ENCODE measurements around the gene TSPAN5.
"Not testable (repeated sequence)": the region's sequence is repeated elsewhere in the genome, so short reads cannot be mapped to it uniquely, and the experiment has no call there.

The TSPAN5 gene

DNA sequence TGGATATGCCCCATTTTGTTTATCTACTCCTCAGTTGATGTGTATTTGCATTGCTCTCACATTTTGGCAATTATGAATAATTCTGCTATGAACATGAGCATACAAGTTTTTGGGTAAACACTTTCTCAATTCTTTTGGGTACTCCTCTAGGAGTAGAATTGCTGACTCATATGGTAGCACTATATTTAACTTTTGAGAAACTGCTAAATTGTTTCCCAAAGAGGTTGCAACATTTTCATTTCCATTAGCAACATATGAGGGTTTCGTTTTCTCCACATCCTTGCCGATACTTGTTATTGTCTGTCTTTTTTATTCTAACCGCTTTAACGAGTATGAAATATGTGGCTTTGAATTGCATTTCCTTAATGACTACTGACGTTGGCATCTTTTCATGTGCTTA, 185.4 kb downstream of the TSPAN5 start:
- Histone ChIP-seq H3K9me3 (ENCODE audit: control insufficient read depth in 2 of 2, low read length in 2 of 2) (no peaks in the 10 kb centered on the region), H3K4me3 (ENCODE audit: low read length in 2 of 2) (no peak overlapping the region), H3K27ac (ENCODE audit: low read depth in 2 of 2, low read length in 2 of 2) (no peak overlapping the region), H3K9ac (ENCODE audit: low read depth in 1 of 2, low read length in 2 of 2) (no peak overlapping the region), H3K27me3 (ENCODE audit: control insufficient read depth in 2 of 2, insufficient read depth in 2 of 2, low read length in 2 of 2) (no peaks in the 10 kb centered on the region), H3K36me3 (ENCODE audit: control insufficient read depth in 2 of 2, insufficient read depth in 2 of 2, low read length in 2 of 2) (no peaks in the 10 kb centered on the region), H3K4me1 (ENCODE audit: control insufficient read depth in 2 of 2, insufficient read depth in 2 of 2, low read length in 2 of 2) (no peaks in the 10 kb centered on the region)

DNA sequence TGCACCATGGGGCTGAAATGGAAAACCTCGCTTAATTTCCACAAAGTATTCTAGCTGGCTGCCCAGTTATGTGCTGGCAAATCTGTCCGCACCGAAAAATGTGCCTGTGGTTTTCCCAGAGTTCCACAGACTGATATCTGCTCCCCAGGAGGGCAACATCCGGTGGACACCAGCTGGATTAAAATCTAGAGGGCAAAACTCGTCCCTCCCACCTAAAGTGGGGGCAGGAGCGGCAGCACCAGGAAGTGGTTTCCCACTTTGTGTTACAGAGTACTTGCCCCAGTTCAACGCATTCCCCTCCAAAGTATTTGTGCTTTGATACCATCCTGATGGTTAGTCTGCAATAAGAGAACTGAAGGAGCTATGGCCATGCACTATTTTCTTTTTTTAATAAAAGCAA, 187.6 kb downstream of the TSPAN5 start:
- no peaks in the 10 kb centered on the region for H3K27me3 ChIP-seq (ENCODE audit: control insufficient read depth in 2 of 2, insufficient read depth in 2 of 2, low read length in 2 of 2)
- H3K9ac ChIP-seq (ENCODE audit: low read depth in 1 of 2, low read length in 2 of 2): no peak overlapping the region
- no peaks in the 10 kb centered on the region for H3K9me3 ChIP-seq (ENCODE audit: control insufficient read depth in 2 of 2, low read length in 2 of 2)
- no peaks in the 10 kb centered on the region for H3K36me3 ChIP-seq (ENCODE audit: control insufficient read depth in 2 of 2, insufficient read depth in 2 of 2, low read length in 2 of 2)
- H3K27ac ChIP-seq (ENCODE audit: low read depth in 2 of 2, low read length in 2 of 2): no peak overlapping the region
- peaks cover 3 to 5% of the 10 kb centered on the region in 2 donors for H3K4me1 ChIP-seq (ENCODE audit: control insufficient read depth in 2 of 2, insufficient read depth in 2 of 2, low read length in 2 of 2)
- H3K4me3 ChIP-seq (ENCODE audit: low read length in 2 of 2): no peak overlapping the region

DNA sequence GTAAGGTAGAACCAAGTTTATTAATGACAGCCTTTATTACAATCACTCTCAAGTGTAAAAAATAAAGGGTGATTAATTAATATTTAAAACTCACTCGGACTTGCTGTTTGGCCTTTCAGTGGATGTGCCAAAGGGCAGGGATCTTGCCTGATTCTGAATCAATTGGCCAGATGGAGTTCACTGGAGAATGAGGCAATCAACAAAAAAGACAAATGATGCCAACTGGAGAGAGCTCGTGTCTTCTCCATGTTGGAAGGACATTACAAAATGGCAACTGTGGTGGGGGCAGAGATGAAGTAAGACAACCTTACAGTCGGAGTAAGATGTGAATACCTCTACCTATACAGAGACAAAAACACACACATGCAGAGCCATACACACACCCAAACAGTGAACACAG, 188.0 kb downstream of the TSPAN5 start:
- H3K27me3 ChIP-seq (ENCODE audit: control insufficient read depth in 2 of 2, insufficient read depth in 2 of 2, low read length in 2 of 2): no peaks in the 10 kb centered on the region
- H3K9ac ChIP-seq (ENCODE audit: low read depth in 1 of 2, low read length in 2 of 2): no peak overlapping the region
- H3K27ac ChIP-seq (ENCODE audit: low read depth in 2 of 2, low read length in 2 of 2): no peak overlapping the region
- H3K4me1 ChIP-seq (ENCODE audit: control insufficient read depth in 2 of 2, insufficient read depth in 2 of 2, low read length in 2 of 2): peaks cover 3 to 5% of the 10 kb centered on the region in 2 donors
- no peaks in the 10 kb centered on the region for H3K9me3 ChIP-seq (ENCODE audit: control insufficient read depth in 2 of 2, low read length in 2 of 2)
- H3K4me3 ChIP-seq (ENCODE audit: low read length in 2 of 2): no peak overlapping the region
- H3K36me3 ChIP-seq (ENCODE audit: control insufficient read depth in 2 of 2, insufficient read depth in 2 of 2, low read length in 2 of 2): no peaks in the 10 kb centered on the region

DNA sequence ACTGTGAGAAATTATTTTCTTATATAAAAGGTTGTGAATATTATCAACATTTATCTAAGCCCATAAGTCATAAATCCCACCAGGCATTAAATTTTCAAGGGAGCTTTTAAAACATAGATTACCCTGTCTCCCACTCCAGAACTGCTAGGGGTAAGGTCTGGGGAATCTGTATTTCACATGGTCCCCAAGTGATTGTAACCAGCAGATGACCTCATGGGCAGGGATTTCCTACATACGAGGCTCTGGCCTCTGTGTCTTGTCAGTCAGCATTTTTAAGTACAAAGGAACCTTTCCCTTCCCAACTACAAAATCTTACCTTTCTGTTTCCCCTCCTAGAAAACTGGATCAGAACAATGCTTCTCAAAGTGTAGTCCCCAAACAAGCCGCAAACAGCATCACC, 188.6 kb downstream of the TSPAN5 start:
- Histone ChIP-seq H3K9me3 (ENCODE audit: control insufficient read depth in 2 of 2, low read length in 2 of 2) (no peaks in the 10 kb centered on the region), H3K4me3 (ENCODE audit: low read length in 2 of 2) (no peak overlapping the region), H3K36me3 (ENCODE audit: control insufficient read depth in 2 of 2, insufficient read depth in 2 of 2, low read length in 2 of 2) (no peaks in the 10 kb centered on the region), H3K27ac (ENCODE audit: low read depth in 2 of 2, low read length in 2 of 2) (no peak overlapping the region), H3K27me3 (ENCODE audit: control insufficient read depth in 2 of 2, insufficient read depth in 2 of 2, low read length in 2 of 2) (no peaks in the 10 kb centered on the region), H3K9ac (ENCODE audit: low read depth in 1 of 2, low read length in 2 of 2) (no peak overlapping the region), H3K4me1 (ENCODE audit: control insufficient read depth in 2 of 2, insufficient read depth in 2 of 2, low read length in 2 of 2) (peaks cover 3 to 5% of the 10 kb centered on the region in 2 donors)

DNA sequence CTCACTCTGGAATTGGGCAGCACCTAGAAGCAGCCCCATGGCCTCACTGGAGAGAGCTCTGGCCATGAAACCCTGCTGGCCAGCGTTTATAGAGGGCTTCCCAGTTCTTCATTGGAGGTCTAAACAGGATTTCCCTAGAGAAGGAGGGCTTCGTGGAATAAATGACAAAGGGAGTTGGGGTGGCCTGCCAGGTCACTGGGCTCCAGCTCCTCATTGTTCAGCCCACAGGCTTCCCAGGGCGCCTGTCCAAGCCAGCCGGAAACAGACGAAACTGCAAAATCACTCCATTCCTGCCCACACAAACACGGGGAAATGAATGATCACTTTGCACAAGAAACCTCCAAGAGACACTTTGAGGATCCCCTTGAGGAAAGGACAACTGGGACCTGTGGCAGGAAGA, 189.7 kb downstream of the TSPAN5 start:
- no peaks in the 10 kb centered on the region for H3K9me3 ChIP-seq (ENCODE audit: control insufficient read depth in 2 of 2, low read length in 2 of 2)
- H3K4me1 ChIP-seq (ENCODE audit: control insufficient read depth in 2 of 2, insufficient read depth in 2 of 2, low read length in 2 of 2): peaks cover 3 to 5% of the 10 kb centered on the region in 2 donors
- no peak overlapping the region for H3K9ac ChIP-seq (ENCODE audit: low read depth in 1 of 2, low read length in 2 of 2)
- no peaks in the 10 kb centered on the region for H3K27me3 ChIP-seq (ENCODE audit: control insufficient read depth in 2 of 2, insufficient read depth in 2 of 2, low read length in 2 of 2)
- no peaks in the 10 kb centered on the region for H3K36me3 ChIP-seq (ENCODE audit: control insufficient read depth in 2 of 2, insufficient read depth in 2 of 2, low read length in 2 of 2)
- H3K4me3 ChIP-seq (ENCODE audit: low read length in 2 of 2): no peak overlapping the region
- no peak overlapping the region for H3K27ac ChIP-seq (ENCODE audit: low read depth in 2 of 2, low read length in 2 of 2)

DNA sequence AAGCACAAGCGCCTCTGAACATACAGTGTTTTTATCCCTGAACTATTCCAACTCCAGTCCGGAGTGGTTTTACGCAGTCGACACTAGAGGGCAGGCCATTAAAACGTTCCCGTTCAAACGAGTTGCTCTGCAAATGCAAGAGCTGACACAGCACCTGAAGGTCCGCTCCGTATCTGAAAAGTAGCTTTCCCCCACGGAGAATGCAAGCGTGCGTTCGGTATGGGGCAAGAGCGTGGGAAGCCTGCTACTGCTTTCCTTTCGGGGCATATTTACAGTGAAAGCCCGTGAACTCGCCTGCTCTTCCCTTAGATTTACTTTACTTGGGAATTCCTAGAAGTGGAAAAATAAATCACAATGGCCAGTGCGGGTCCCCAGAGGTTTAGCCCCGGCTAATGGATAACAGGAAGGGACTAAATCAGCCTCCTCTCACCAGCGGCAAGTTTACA, 190.8 kb downstream of the TSPAN5 start:
- H3K9ac ChIP-seq (ENCODE audit: low read depth in 1 of 2, low read length in 2 of 2): peak overlapping the region; percentile 36 to 44
- H3K4me1 ChIP-seq (ENCODE audit: control insufficient read depth in 2 of 2, insufficient read depth in 2 of 2, low read length in 2 of 2): peaks cover 3 to 5% of the 10 kb centered on the region in 2 donors
- H3K27ac ChIP-seq (ENCODE audit: low read depth in 2 of 2, low read length in 2 of 2): no peak overlapping the region
- no peaks in the 10 kb centered on the region for H3K27me3 ChIP-seq (ENCODE audit: control insufficient read depth in 2 of 2, insufficient read depth in 2 of 2, low read length in 2 of 2)
- H3K9me3 ChIP-seq (ENCODE audit: control insufficient read depth in 2 of 2, low read length in 2 of 2): no peaks in the 10 kb centered on the region
- peak overlapping the region; percentile 54 to 77 for H3K4me3 ChIP-seq (ENCODE audit: low read length in 2 of 2)
- H3K36me3 ChIP-seq (ENCODE audit: control insufficient read depth in 2 of 2, insufficient read depth in 2 of 2, low read length in 2 of 2): no peaks in the 10 kb centered on the region

DNA sequence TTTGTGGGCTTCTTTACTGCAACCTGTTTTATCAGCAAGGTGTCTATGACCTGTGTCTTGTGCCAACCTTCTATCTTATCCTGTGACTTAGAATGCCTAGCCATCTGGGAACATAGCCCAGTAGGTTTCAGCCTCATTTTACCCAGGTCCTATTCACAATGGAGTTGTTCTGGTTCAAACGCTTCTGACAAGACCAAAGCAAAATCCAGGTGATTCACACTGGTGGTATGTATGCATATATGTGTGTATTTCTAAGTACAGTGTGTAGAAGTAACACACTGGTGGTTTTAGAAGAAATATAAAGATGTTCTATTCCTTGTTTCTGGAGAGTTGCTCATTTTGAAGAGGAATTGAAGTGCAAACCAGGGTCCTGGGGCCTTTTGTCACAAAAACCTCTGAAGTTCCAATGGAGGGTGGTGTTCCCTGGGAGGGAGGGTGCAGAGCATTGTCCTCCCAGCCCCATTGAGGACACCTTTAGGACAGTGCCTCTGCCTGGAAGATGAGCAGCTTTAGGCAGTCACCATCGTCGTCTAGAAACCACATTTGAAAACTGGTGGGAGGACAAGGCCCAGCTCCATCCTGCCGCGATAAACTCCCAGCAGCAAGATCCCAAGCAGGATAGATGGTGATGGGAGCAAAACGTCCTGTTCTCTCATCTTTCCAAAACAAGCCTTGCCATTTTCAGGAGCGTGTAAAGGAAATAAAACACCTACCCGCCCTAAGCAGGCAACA, 191.4 kb downstream of the TSPAN5 start:
- Histone ChIP-seq H3K4me3 (ENCODE audit: low read length in 2 of 2) (no peak overlapping the region), H3K36me3 (ENCODE audit: control insufficient read depth in 2 of 2, insufficient read depth in 2 of 2, low read length in 2 of 2) (no peaks in the 10 kb centered on the region), H3K27ac (ENCODE audit: low read depth in 2 of 2, low read length in 2 of 2) (no peak overlapping the region), H3K9ac (ENCODE audit: low read depth in 1 of 2, low read length in 2 of 2) (peak overlapping the region; percentile 36 to 44), H3K9me3 (ENCODE audit: control insufficient read depth in 2 of 2, low read length in 2 of 2) (no peaks in the 10 kb centered on the region), H3K4me1 (ENCODE audit: control insufficient read depth in 2 of 2, insufficient read depth in 2 of 2, low read length in 2 of 2) (peaks cover 3 to 5% of the 10 kb centered on the region in 2 donors), H3K27me3 (ENCODE audit: control insufficient read depth in 2 of 2, insufficient read depth in 2 of 2, low read length in 2 of 2) (no peaks in the 10 kb centered on the region)

DNA sequence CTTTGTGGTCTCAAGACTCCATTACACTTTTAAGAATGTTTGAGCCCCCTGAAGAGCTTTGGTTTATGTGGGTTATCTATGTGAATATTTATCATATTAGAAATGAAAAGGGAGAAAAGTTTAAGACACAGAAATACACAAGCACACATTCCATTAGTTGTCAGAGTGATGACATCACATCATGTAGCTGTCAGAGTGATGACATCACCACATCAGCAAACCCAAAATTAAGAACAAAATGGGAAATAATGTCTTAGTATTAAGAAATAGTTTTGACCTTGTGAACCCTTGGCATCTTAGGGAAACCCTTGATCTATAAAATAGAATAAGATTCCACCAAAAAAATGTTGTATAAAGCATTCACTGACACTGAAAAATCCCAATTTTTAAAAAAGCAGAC, 195.9 kb downstream of the TSPAN5 start:
- Histone ChIP-seq H3K9me3 (ENCODE audit: control insufficient read depth in 2 of 2, low read length in 2 of 2) (no peaks in the 10 kb centered on the region), H3K27me3 (ENCODE audit: control insufficient read depth in 2 of 2, insufficient read depth in 2 of 2, low read length in 2 of 2) (no peaks in the 10 kb centered on the region), H3K9ac (ENCODE audit: low read depth in 1 of 2, low read length in 2 of 2) (no peak overlapping the region), H3K4me1 (ENCODE audit: control insufficient read depth in 2 of 2, insufficient read depth in 2 of 2, low read length in 2 of 2) (peaks cover 0 to 4% of the 10 kb centered on the region in 2 donors), H3K4me3 (ENCODE audit: low read length in 2 of 2) (no peak overlapping the region), H3K27ac (ENCODE audit: low read depth in 2 of 2, low read length in 2 of 2) (no peak overlapping the region), H3K36me3 (ENCODE audit: control insufficient read depth in 2 of 2, insufficient read depth in 2 of 2, low read length in 2 of 2) (no peaks in the 10 kb centered on the region)

DNA sequence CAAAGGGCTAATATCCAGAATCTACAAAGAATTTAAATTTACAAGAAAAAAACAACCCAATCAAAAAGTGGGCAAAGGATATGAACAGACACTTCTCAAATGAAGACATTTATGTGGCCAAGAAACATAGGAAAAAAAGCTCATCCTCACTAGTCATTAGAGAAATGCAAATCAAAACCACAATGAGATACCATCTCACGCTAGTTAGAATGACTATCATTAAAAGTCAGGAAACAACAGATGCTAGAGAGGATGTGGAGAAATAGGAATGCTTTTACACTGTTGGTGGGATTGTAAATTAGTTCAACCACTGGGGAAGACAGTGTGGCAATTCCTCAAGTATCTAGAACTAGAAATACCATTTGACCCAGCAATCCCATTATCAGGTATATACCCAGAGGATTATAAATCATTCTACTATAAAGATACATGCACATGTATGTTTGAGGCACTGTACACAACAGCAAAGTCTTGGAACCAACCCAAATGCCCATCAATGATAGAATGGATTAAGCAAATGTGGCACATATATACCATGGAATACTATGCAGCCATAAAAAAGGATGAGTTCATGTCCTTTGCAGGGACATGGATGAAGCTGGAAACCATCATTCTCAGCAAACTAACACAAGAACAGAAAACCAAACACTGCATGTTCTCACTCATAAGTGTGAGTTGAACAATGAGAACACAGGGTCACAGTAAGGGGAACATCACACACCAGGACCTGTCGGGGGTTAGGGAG, 197.1 kb downstream of the TSPAN5 start:
- not testable (repeated sequence) for H3K9ac ChIP-seq (ENCODE audit: low read depth in 1 of 2, low read length in 2 of 2); H3K4me3 ChIP-seq (ENCODE audit: low read length in 2 of 2); H3K27me3 ChIP-seq (ENCODE audit: control insufficient read depth in 2 of 2, insufficient read depth in 2 of 2, low read length in 2 of 2); H3K9me3 ChIP-seq (ENCODE audit: control insufficient read depth in 2 of 2, low read length in 2 of 2); H3K27ac ChIP-seq (ENCODE audit: low read depth in 2 of 2, low read length in 2 of 2); H3K4me1 ChIP-seq (ENCODE audit: control insufficient read depth in 2 of 2, insufficient read depth in 2 of 2, low read length in 2 of 2); H3K36me3 ChIP-seq (ENCODE audit: control insufficient read depth in 2 of 2, insufficient read depth in 2 of 2, low read length in 2 of 2)

DNA sequence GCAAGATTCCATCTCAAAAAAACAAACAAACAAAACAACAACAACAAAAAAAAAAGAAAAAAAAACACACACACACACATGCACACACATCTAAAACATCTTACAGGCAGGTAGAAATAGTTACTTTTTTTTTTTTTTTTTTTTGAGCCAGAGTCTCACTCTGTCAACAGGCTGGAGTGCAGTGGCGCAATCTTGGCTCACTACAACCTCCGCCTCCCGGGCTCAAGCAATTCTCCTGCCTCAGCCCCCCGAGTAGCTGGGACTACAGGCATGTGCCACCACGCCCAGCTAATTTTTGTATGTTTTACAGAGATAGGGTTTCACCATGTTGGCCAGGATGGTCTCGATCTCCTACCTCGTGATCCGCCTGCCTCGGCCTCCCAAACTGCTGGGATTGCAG, 201.0 kb downstream of the TSPAN5 start:
- not testable (repeated sequence) for H3K4me3 ChIP-seq (ENCODE audit: low read length in 2 of 2); H3K9me3 ChIP-seq (ENCODE audit: control insufficient read depth in 2 of 2, low read length in 2 of 2); H3K27ac ChIP-seq (ENCODE audit: low read depth in 2 of 2, low read length in 2 of 2); H3K4me1 ChIP-seq (ENCODE audit: control insufficient read depth in 2 of 2, insufficient read depth in 2 of 2, low read length in 2 of 2); H3K36me3 ChIP-seq (ENCODE audit: control insufficient read depth in 2 of 2, insufficient read depth in 2 of 2, low read length in 2 of 2); H3K27me3 ChIP-seq (ENCODE audit: control insufficient read depth in 2 of 2, insufficient read depth in 2 of 2, low read length in 2 of 2); H3K9ac ChIP-seq (ENCODE audit: low read depth in 1 of 2, low read length in 2 of 2)
